Calu3 (cell line): ENCODE results near the gene SPON1. TPM values are rescaled to one million over a fixed set of nuclear protein-coding genes. Genes with fewer than 3 reads are reported as not detected.

Experiments used
- BruUV-seq: library from RNA; stranded (reverse); fragments of 400-500 nt; replicated peaks from 2 replicates; lab custom pipeline; 2021; lab: Mats Ljungman, UMichigan
- CTCF ChIA-PET: fragments of 300-600 bp; sonication (Branson Sonifier 250); formaldehyde crosslinking; loops from one replicate; lab custom pipeline; 2022; ENCODE audit warnings: antibody characterized with exemption; lab: Charles Lee
- DNase-seq: peaks from one replicate; pipeline ENCODE4 v3.0.0; 2022
- H3K27ac Mint-ChIP-seq: one replicate; pipeline ENCODE4 v1.8.0; 2022; ENCODE audit warnings: mixed read lengths; ENCODE audit not compliant: unreplicated experiment
- H3K27me3 Mint-ChIP-seq: one replicate; pipeline ENCODE4 v1.8.0; 2022; ENCODE audit warnings: mixed read lengths; ENCODE audit not compliant: unreplicated experiment
- H3K36me3 Mint-ChIP-seq: one replicate; pipeline ENCODE4 v1.8.0; 2022; ENCODE audit warnings: mild to moderate bottlenecking, moderate library complexity, mixed read lengths; ENCODE audit not compliant: insufficient read depth, unreplicated experiment
- H3K4me1 Mint-ChIP-seq: one replicate; pipeline ENCODE4 v1.8.0; 2022; ENCODE audit warnings: mild to moderate bottlenecking, low read depth, mixed read lengths; ENCODE audit not compliant: unreplicated experiment
- H3K4me3 Mint-ChIP-seq: one replicate; pipeline ENCODE4 v1.8.0; 2022; ENCODE audit warnings: mild to moderate bottlenecking, low read depth, moderate library complexity, mixed read lengths; ENCODE audit not compliant: unreplicated experiment
- H3K9me3 Mint-ChIP-seq: one replicate; pipeline ENCODE4 v1.8.0; 2022; ENCODE audit warnings: low read depth, mixed read lengths; ENCODE audit not compliant: unreplicated experiment
- CTCF ChIP-seq: fragments of 200-600 bp; IDR thresholded peaks from one replicate; pipeline ENCODE4 v1.8.0; 2022; ENCODE audit warnings: antibody characterized with exemption; ENCODE audit not compliant: unreplicated experiment
- intact Hi-C: fragments of 100-400 bp; cut with micrococcal nuclease; formaldehyde crosslinking; loops from one replicate; pipeline ENCODE4 v1.10.0; 2022; ENCODE audit not compliant: unreplicated experiment
- total RNA-seq: library from RNA; stranded (reverse); gene quantifications from 2 replicates; pipeline ENCODE4 v1.2.3, GENCODE V29; 2022

Gene SPON1
- total RNA-seq, 1 experiment from 2014 or later, result not detected

GRCh38 chr11:14184028-14184940 is 221.8 kb downstream of the SPON1 start:
- CTCF ChIA-PET, result no interaction called here
- H3K4me1 Mint-ChIP-seq, result no peaks in the 10 kb centered on the region
- H3K4me3 Mint-ChIP-seq, result no peak overlapping the region
- H3K36me3 Mint-ChIP-seq, result no peaks in the 10 kb centered on the region
- no peak for DNase-seq
- H3K27ac Mint-ChIP-seq, result no peak overlapping the region
- H3K27me3 Mint-ChIP-seq, result peaks cover 69% of the 10 kb centered on the region
- TF ChIP-seq CTCF, result no peak
- no TSS peak for BruUV-seq
- no peaks in the 10 kb centered on the region for H3K9me3 Mint-ChIP-seq
- intact Hi-C loops, result no loop called here

- H3K9me3 Mint-ChIP-seq, result no peaks in the 10 kb centered on the region
- BruUV-seq, result no TSS peak
- H3K36me3 Mint-ChIP-seq, result no peaks in the 10 kb centered on the region
- intact Hi-C loops, result no loop called here
- peaks cover 69% of the 10 kb centered on the region for H3K27me3 Mint-ChIP-seq
- no peak for TF ChIP-seq CTCF
- H3K4me1 Mint-ChIP-seq, result no peaks in the 10 kb centered on the region
- H3K4me3 Mint-ChIP-seq, result no peak overlapping the region
- DNase-seq, result no peak
- CTCF ChIA-PET, result no interaction called here
- H3K27ac Mint-ChIP-seq, result no peak overlapping the region
These were observed 222.9 kb downstream of the SPON1 start for GRCh38 chr11:14185461-14185860.

- Mint-ChIP-seq H3K27me3 (peaks cover 69% of the 10 kb centered on the region), H3K4me3 (no peak overlapping the region), H3K9me3 (no peaks in the 10 kb centered on the region), H3K27ac (no peak overlapping the region), H3K36me3 (no peaks in the 10 kb centered on the region), H3K4me1 (no peaks in the 10 kb centered on the region)
- BruUV-seq, result no TSS peak
- intact Hi-C loops, result no loop called here
- TF ChIP-seq CTCF, result no peak
- CTCF ChIA-PET, result no interaction called here
- DNase-seq, result no peak
These were observed 223.7 kb downstream of the SPON1 start for GRCh38 chr11:14186046-14186775.

- TF ChIP-seq CTCF, result no peak
- Mint-ChIP-seq H3K4me3 (no peak overlapping the region), H3K4me1 (no peaks in the 10 kb centered on the region), H3K27me3 (peaks cover 67% of the 10 kb centered on the region), H3K36me3 (no peaks in the 10 kb centered on the region), H3K27ac (no peak overlapping the region), H3K9me3 (no peaks in the 10 kb centered on the region)
- no peak for DNase-seq
- BruUV-seq, result no TSS peak
- CTCF ChIA-PET, result interaction anchor here (0.5 to 0.7 kb wide), 2 partner anchors 121 to 130 kb away, joined by 3 to 8 read pairs; no protein-coding TSS in a partner anchor
- intact Hi-C loops, result no loop called here
These were observed 227.4 kb downstream of the SPON1 start for GRCh38 chr11:14189874-14190273.
